ENCODE measurements around the gene RBMX.

- TF ChIP-seq EZH2 (optimal IDR thresholded peaks at IDR 0.05; ENCODE audit: low read depth, low read length) = no peak
- TF ChIP-seq CTCF (IDR thresholded peaks at IDR 0.05; ENCODE audit: low read length) = no peak
Observed at GRCh38 chrX:136850441-136851175, 29.9 kb downstream of the RBMX start.
